OCI-LY3 (cell line): ENCODE results near the gene CCR7.

Experiments
- CTCF ChIP-seq: fragments of 200-600, 300-600 bp; sonication (generic); IDR thresholded peaks from 2 replicates; pipeline ENCODE4 v1.5.1; 2014; ENCODE audit warnings: antibody characterized with exemption, low read length, low read depth
- EZH2phosphoT487 ChIP-seq: fragments of 200-600 bp; shearing (Covaris generic); IDR thresholded peaks from 2 replicates; pipeline ENCODE4 v1.6.1; 2018; ENCODE audit warnings: antibody characterized with exemption, mixed run types, low read depth

GRCh38 chr17:40532520-40533253 is 32.6 kb downstream of the CCR7 start:
- no peak for TF ChIP-seq CTCF
- TF ChIP-seq EZH2phosphoT487 = no peak
